Naive B cell (primary cell): ENCODE results near the gene ZFAND3. TPM values are rescaled to one million over a fixed set of nuclear protein-coding genes. Genes with fewer than 3 reads are reported as not detected.

Source experiments
- ATAC-seq, 2 donors: fragments of 150-1000 bp; cut with Tn5 transposase; 2 replicates each; pipeline ENCODE4 v1.10.0; 2021; ENCODE audit warnings: low read depth in 2 of 2, mild to moderate bottlenecking in 2 of 2, moderate library complexity in 2 of 2
- DNase-seq: peaks from one replicate; pipeline ENCODE4 v3.0.0; 2022
- H3K27ac Mint-ChIP-seq, 6 donors: one replicate each; pipeline ENCODE4 v1.8.0; 2020 to 2022; ENCODE audit warnings: mild to moderate bottlenecking in 6 of 6, mixed read lengths in 6 of 6, moderate library complexity in 5 of 6, inconsistent platforms in 2 of 6
- H3K27me3 Mint-ChIP-seq, 3 donors: one replicate each; pipeline ENCODE4 v1.8.0; 2021 to 2022; ENCODE audit warnings: mixed read lengths in 3 of 3, mild to moderate bottlenecking in 1 of 3
- H3K36me3 Mint-ChIP-seq, 2 donors: one replicate each; pipeline ENCODE4 v1.8.0; 2020 to 2022; ENCODE audit warnings: mixed read lengths in 2 of 2, inconsistent platforms in 1 of 2, mild to moderate bottlenecking in 1 of 2
- H3K4me1 Mint-ChIP-seq, 3 donors: one replicate each; pipeline ENCODE4 v1.8.0; 2020 to 2022; ENCODE audit warnings: mixed read lengths in 3 of 3, inconsistent platforms in 1 of 3, mild to moderate bottlenecking in 1 of 3, moderate library complexity in 1 of 3
- H3K4me3 Mint-ChIP-seq, 8 donors: one replicate each; pipeline ENCODE4 v1.8.0; 2020 to 2022; ENCODE audit warnings: mild to moderate bottlenecking in 8 of 8, mixed read lengths in 8 of 8, moderate library complexity in 8 of 8, inconsistent platforms in 2 of 8
- H3K9me3 Mint-ChIP-seq, 7 donors: one replicate each; pipeline ENCODE4 v1.8.0; 2020 to 2022; ENCODE audit warnings: mixed read lengths in 7 of 7, mild to moderate bottlenecking in 5 of 7, inconsistent platforms in 2 of 7, moderate library complexity in 1 of 7
- polyA plus RNA-seq, 6 donors: library from polyadenylated mRNA; unstranded; fragments of 300-500 nt; fragmentation: Illumina TruSeq; gene quantifications; one replicate each; pipeline ENCODE4 v1.2.3, GENCODE V29; 2021; ENCODE audit warnings: low read depth in 6 of 6

Gene ZFAND3
- polyA plus RNA-seq, 6 donors from 2014 or later = 1.9 to 6.7 (median 4.4) TPM

GRCh38 chr6:38137608-38138265 lies 318.2 kb downstream of the ZFAND3 start:
- Mint-ChIP-seq H3K4me1 (peaks cover 10 to 31% (median 17%) of the 10 kb centered on the region in 3 donors), H3K4me3 (peak overlapping the region in 1 of 8 donors; percentile 50), H3K36me3 (peaks cover 9 to 30% of the 10 kb centered on the region in 2 donors), H3K9me3 (no peaks in the 10 kb centered on the region), H3K27me3 (no peaks in the 10 kb centered on the region), H3K27ac (peak overlapping the region in 3 of 6 donors; percentile 4 to 74 (median 66))
- DNase-seq (no peak), ATAC-seq (no peak)

GRCh38 chr6:38138374-38138773 lies 318.8 kb downstream of the ZFAND3 start:
- DNase-seq (no peak), ATAC-seq (no peak)
- Mint-ChIP-seq H3K9me3 (no peaks in the 10 kb centered on the region), H3K4me3 (no peak overlapping the region), H3K27me3 (no peaks in the 10 kb centered on the region), H3K4me1 (peaks cover 10 to 25% (median 18%) of the 10 kb centered on the region in 3 donors), H3K36me3 (peaks cover 9 to 25% of the 10 kb centered on the region in 2 donors), H3K27ac (peak overlapping the region in 1 of 6 donors; percentile 9)

GRCh38 chr6:38141085-38141484 lies 321.6 kb downstream of the ZFAND3 start:
- H3K4me3 Mint-ChIP-seq = no peak overlapping the region
- H3K4me1 Mint-ChIP-seq = peaks cover 9 to 22% (median 20%) of the 10 kb centered on the region in 3 donors
- ATAC-seq (no peak), DNase-seq (no peak)
- H3K27me3 Mint-ChIP-seq = no peaks in the 10 kb centered on the region
- peaks cover 9 to 14% of the 10 kb centered on the region in 2 donors for H3K36me3 Mint-ChIP-seq
- peak overlapping the region in 1 of 6 donors; percentile 50 for H3K27ac Mint-ChIP-seq
- H3K9me3 Mint-ChIP-seq = no peaks in the 10 kb centered on the region

- Mint-ChIP-seq H3K4me3 (no peak overlapping the region), H3K4me1 (peaks cover 4 to 28% (median 19%) of the 10 kb centered on the region in 3 donors), H3K9me3 (no peaks in the 10 kb centered on the region), H3K27me3 (no peaks in the 10 kb centered on the region), H3K27ac (no peak overlapping the region), H3K36me3 (peaks cover 9 to 14% of the 10 kb centered on the region in 2 donors)
- DNase-seq (no peak), ATAC-seq (no peak)
Measured at GRCh38 chr6:38141716-38142115, 322.2 kb downstream of the ZFAND3 start.

- H3K4me1 Mint-ChIP-seq = peaks cover 4 to 34% (median 23%) of the 10 kb centered on the region in 3 donors
- no peak for DNase-seq
- no peak overlapping the region for H3K27ac Mint-ChIP-seq
- no peak overlapping the region for H3K4me3 Mint-ChIP-seq
- H3K27me3 Mint-ChIP-seq = no peaks in the 10 kb centered on the region
- ATAC-seq = no peak
- no peaks in the 10 kb centered on the region for H3K9me3 Mint-ChIP-seq
- peaks cover 7 to 14% of the 10 kb centered on the region in 2 donors for H3K36me3 Mint-ChIP-seq
Measured at GRCh38 chr6:38142178-38142902, 322.8 kb downstream of the ZFAND3 start.

GRCh38 chr6:38143191-38144150 lies 323.9 kb downstream of the ZFAND3 start:
- H3K9me3 Mint-ChIP-seq = no peaks in the 10 kb centered on the region
- H3K4me3 Mint-ChIP-seq = no peak overlapping the region
- H3K36me3 Mint-ChIP-seq = peaks cover 0 to 14% of the 10 kb centered on the region in 2 donors
- H3K27me3 Mint-ChIP-seq = no peaks in the 10 kb centered on the region
- H3K27ac Mint-ChIP-seq = peak overlapping the region in 4 of 6 donors; percentile 38 to 70 (median 54)
- ATAC-seq (no peak), DNase-seq (no peak)
- H3K4me1 Mint-ChIP-seq = peaks cover 2 to 40% (median 24%) of the 10 kb centered on the region in 3 donors

GRCh38 chr6:38144365-38144945 lies 324.9 kb downstream of the ZFAND3 start:
- H3K27ac Mint-ChIP-seq = peak overlapping the region in 1 of 6 donors; percentile 67
- peaks cover 0 to 11% of the 10 kb centered on the region in 2 donors for H3K36me3 Mint-ChIP-seq
- H3K4me3 Mint-ChIP-seq = no peak overlapping the region
- no peaks in the 10 kb centered on the region for H3K27me3 Mint-ChIP-seq
- H3K9me3 Mint-ChIP-seq = no peaks in the 10 kb centered on the region
- ATAC-seq (no peak), DNase-seq (no peak)
- H3K4me1 Mint-ChIP-seq = peaks cover 0 to 40% (median 27%) of the 10 kb centered on the region in 3 donors

GRCh38 chr6:38146021-38146733 lies 326.6 kb downstream of the ZFAND3 start:
- DNase-seq (no peak), ATAC-seq (no peak)
- no peaks in the 10 kb centered on the region for H3K27me3 Mint-ChIP-seq
- no peaks in the 10 kb centered on the region for H3K9me3 Mint-ChIP-seq
- peak overlapping the region in 1 of 8 donors; percentile 37 for H3K4me3 Mint-ChIP-seq
- peaks cover 0 to 4% of the 10 kb centered on the region in 2 donors for H3K36me3 Mint-ChIP-seq
- H3K27ac Mint-ChIP-seq = peak overlapping the region in 1 of 6 donors; percentile 93
- peaks cover 0 to 39% (median 19%) of the 10 kb centered on the region in 3 donors for H3K4me1 Mint-ChIP-seq

GRCh38 chr6:38146734-38147027 lies 327.2 kb downstream of the ZFAND3 start:
- no peak for ATAC-seq
- Mint-ChIP-seq H3K4me1 (peaks cover 0 to 39% (median 15%) of the 10 kb centered on the region in 3 donors), H3K4me3 (no peak overlapping the region), H3K9me3 (no peaks in the 10 kb centered on the region), H3K27me3 (no peaks in the 10 kb centered on the region), H3K27ac (no peak overlapping the region), H3K36me3 (no peaks in the 10 kb centered on the region)
- no peak for DNase-seq

- no peak overlapping the region for H3K4me3 Mint-ChIP-seq
- H3K27me3 Mint-ChIP-seq = no peaks in the 10 kb centered on the region
Measured at GRCh38 chr6:38148606-38149005, 329.1 kb downstream of the ZFAND3 start.

GRCh38 chr6:38149531-38149930 lies 330.0 kb downstream of the ZFAND3 start:
- Mint-ChIP-seq H3K36me3 (no peaks in the 10 kb centered on the region), H3K27me3 (no peaks in the 10 kb centered on the region), H3K9me3 (no peaks in the 10 kb centered on the region), H3K27ac (peak overlapping the region in 2 of 6 donors; percentile 21 to 80), H3K4me1 (peaks cover 8 to 35% (median 15%) of the 10 kb centered on the region in 3 donors), H3K4me3 (no peak overlapping the region)
- no peak for DNase-seq
- no peak for ATAC-seq

More at GRCh38 chr6:38148606-38149005, 329.1 kb downstream of the ZFAND3 start:
- DNase-seq = no peak
- Mint-ChIP-seq H3K4me1 (peaks cover 8 to 36% (median 15%) of the 10 kb centered on the region in 3 donors), H3K27ac (no peak overlapping the region), H3K9me3 (no peaks in the 10 kb centered on the region), H3K36me3 (no peaks in the 10 kb centered on the region)
- no peak for ATAC-seq

- peaks cover 8 to 39% (median 17%) of the 10 kb centered on the region in 3 donors for H3K4me1 Mint-ChIP-seq
- no peaks in the 10 kb centered on the region for H3K27me3 Mint-ChIP-seq
- no peak for ATAC-seq
- DNase-seq = no peak
- peak overlapping the region in 1 of 6 donors; percentile 64 for H3K27ac Mint-ChIP-seq
- no peaks in the 10 kb centered on the region for H3K36me3 Mint-ChIP-seq
- no peaks in the 10 kb centered on the region for H3K9me3 Mint-ChIP-seq
- H3K4me3 Mint-ChIP-seq = no peak overlapping the region
Measured at GRCh38 chr6:38150021-38150420, 330.5 kb downstream of the ZFAND3 start.
